ENCODE results near the gene JUN.

Gene JUN

DNA sequence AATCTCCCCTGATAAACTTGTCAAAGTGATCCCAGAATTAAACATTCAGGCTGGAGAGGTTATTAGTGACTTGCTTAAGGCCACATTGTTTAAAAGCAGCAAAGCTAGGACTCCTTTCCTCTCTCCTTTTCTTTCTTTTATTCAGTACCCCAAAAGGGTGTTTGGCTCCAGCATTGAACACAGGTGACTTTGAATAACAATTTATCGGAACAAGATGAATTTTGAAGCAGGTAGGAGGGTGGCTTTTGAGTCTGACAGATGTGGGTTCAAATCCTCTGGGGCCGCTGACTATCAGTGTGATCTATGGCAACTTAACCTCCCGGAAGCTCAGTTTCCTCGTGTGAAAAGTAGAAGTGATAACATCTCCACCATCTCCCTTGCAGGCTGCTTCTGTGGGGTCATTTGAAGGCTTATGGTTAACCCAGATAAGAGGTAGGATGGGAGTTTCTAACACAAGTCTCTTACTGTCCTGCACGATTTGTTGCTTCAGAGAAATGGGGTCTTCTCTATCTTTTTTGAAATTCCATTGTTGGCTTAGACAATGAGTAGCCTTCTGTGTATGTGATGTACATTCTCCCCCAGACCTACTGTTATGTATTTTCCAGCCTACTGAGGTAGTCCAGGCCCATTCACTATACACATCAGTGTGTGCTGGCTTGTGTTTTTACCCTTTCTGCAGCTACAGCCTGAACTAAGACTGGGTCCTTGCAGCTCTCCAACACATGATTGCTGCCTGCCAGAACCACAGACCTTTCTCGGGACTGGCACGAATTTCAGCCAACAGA is 29.0 kb downstream of the JUN start:
- no peak for DNase-seq

DNA sequence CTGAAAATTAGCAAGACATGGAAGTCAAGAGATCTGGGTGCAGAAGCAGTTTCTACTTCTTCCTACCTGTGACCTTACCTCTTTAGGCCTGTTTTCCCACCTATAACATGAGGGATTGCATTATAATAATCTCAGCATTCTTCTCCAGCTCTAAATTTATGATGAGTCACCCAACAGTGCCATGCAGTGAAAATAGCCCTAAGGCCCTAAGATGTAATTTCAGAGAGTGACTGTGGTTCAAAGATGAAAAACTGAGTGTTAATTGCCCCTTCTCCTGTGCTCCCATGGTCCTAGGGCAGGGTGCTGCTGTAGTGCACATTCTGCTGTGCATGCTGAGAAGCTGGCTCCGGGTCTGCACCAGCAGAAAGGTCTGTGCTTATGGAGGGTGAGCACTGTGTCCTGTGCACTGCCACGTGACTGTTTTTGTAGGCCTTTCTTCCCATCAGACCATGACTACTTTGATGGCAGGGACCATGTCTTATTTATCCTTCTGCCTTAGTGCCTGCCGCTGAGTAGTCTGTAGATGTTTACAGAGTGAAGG is 29.7 kb downstream of the JUN start:
- DNase-seq, result peak; percentile 66

DNA sequence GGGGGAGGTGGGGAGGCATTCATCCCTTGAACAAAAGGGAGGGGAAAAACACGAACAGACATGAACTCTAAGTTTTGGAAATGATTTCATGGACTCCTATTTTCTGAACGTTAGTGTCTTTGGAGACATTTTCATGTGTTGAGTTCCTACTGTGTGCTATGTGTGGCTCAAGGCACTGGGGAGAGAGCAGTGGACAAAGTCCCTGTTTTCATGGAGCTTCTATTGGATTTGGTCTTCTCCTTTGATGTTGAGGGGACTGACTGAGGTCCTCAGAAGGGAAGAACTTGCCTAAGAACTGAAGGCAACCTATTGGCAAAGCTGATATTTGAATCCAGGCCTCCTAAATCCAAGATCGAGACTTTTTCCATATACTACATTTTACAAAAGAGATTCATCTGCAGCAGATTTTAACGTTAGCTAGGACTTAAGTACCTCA is 30.4 kb downstream of the JUN start:
- DNase-seq, result no peak

DNA sequence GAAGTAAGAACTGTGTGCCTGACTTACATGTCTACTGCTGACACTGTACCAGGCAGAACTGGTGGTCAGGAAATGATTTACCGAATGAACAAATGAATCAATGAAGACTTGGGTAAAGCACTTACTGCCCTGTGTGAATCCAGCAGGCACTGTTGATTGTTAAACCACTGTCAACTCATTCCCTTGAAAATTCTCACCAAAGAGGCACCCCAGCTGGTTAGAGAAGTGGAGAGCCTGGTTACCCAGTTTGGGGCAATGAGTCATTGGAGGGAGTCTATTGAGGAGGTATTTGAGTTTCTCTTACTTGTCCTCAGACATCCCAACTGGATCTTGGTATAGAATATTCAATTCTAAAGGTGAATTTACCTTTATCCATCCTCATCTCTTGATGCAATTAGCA is 34.2 kb downstream of the JUN start:
- DNase-seq, result no peak

DNA sequence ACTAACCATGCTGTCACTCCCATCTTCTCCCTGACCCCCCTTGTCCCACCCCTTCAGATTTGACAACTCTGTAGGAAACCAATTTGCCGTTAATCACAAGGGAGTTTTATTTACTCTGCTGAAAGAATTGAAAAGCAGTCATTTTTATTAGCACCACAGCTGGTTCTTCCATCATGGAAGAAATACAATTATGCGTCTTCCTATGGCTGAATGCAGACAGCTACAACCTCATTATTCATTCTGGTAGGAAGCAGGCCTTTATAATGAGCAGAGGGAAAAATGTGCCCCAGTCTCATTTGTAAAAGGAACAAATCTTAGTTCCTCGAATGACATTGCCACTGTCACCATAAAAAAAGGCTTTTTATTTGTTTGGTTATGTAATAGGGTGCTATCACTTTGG is 35.2 kb downstream of the JUN start:
- no peak for DNase-seq

DNA sequence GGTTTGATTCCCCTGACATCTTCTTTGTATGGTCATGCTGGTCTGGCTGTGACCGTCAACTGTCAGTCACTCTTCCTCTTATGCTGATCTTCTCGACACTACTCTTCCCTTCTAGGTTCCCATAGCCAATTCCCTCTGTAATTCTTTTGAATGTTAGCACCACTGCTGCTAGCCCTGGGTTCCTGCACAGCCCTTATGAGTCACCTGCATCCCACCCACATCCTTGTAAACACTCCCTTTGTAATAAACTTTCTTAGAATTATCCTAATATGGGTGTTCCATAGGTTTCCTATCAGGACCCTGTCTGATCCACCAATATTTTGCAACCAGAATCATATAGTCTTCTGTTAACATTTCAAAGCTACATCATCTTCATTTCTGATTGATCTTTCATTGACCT is 37.1 kb downstream of the JUN start:
- DNase-seq, result peak; percentile 46

DNA sequence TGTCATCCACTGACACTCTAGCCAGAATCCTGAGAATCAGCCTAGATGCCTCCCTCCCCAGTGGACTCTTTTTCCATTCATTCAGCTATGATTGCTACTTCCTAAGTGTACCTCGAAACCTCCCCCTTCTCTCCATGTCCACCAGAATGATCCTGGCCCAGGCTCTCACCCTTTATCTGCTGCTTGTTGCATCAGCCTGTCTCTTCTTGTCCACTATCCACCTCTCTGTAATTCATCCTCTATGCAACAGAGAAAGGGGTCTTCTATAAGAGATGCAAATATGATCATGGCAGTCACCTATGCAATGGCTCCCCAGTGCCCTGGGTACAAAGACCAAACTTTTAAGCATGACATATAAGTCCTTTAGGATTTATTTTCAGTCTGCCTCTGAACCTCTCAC is 37.7 kb downstream of the JUN start:
- DNase-seq, result no peak

DNA sequence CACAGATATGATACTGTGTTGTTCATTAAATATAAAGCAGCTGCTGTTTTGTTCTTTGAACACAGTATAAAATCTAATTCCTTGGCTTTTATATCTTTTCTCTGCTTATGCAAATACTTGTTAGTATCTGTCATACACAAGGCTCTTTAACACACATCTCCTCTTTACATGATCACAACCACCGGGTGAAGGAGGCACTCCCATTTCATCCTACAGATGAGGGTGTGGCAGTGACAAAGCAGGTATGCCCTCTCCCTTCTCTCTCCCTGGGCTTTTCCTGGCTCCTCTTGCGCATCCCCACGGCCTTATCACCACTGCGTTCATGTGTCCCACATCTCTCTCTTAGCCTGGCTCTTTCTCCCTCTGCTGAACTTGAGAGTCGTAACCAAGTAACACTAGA is 38.2 kb downstream of the JUN start:
- no peak for DNase-seq

DNA sequence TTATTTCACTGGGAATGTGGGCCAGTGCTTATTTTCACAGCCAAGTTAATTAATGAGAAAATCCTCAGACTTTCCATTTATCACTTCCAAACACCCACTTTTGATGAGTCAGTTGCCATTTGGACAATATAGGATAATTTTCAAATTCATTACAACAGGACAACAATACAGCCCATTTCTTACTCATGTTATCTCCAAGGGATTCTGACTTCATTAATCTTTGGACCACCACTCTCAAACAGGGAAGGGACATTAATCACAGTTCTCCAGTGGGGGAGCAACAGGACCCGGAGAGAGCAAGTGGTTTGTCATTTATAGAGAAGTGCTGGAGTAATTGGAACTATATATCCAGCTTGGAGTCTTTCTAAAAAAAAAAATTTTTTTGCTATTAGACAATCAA is 38.7 kb downstream of the JUN start:
- DNase-seq, result no peak

DNA sequence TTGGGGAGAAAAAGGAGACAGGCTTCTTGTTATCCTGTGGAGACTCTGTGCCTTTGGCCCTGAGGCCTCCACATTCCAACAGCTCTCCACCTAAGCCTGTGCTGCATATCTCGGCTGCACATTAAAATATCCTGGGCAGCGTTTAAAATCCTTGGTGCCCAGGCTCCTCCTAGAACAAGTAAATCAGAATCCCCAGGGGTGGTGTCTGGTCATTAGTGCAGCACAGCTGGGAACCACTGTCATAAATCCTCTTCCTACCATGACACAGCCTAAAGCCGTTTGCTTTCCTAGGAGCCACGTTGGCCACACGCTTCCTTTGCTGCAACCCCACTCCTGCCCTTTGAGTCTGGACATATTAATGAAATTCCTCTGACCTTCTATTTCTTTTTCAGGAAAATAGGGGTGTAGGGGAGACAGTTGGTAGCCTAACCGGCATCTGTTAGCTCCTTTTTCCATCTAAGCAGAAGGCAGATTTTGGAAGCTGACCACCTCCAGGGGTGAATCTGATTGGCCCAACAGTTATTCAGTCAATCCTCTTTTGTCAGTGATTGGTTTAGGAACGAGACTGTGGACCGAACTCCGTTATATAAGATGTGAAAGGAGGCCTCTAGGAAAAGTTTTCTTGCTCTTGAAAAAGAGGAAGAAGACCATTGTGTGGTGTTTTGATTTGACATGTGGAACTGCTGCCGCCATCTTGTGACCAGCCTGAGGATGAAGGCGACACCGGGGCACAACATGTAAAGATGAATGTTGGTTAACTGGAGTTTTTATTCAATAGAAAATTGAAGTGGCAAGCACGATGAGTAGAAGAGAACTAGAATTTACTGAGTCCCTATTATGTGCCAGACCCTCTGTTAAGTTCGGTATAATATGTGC is 41.9 kb downstream of the JUN start:
- no peak for DNase-seq

DNA sequence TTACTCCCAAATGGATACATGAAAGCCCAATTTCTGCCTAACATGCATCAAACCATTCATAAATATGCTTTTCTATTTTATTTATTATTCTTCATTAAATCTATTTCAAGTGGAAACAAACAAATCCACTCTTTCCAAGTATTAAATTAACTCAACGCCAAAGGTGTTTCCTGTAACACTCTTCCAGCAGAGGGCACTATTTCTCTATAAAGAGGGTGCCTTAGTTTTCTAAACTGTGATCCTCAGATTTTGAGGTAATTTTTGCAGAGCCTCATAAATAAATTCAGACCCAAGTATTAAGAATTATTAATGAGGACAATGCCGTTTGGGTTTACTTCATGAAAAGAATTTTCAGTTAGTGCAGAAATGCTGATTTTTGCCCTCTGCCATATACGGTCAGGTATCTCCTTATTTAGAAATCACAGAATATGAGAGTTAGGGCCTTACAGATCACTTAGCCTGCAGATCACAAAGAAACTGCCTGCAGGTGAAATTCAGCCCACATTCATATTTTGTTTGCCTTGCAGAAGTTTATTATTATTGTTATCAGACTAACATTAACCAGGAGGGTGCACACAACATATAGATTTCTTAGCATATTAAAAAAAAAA is 43.9 kb downstream of the JUN start:
- DNase-seq, result peak; percentile 63

DNA sequence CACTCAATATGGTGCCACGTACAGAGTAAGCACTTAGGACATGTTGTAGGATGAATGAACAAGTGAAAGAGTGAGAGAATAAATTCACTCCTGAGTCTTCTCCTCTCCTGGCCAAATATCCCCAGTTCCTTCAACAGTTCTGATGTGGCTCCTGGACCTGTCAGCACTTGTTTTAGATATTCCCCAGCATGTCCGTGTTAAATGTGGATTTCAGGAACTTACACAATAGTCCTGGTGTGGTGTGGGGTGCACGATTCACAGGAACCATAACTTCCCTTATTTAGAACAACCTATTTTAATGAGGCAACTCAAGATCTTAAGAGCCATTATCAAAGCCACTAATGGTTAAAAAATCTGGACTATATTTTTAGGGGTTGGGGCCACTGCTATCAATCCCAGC is 45.0 kb downstream of the JUN start:
- no peak for DNase-seq

DNA sequence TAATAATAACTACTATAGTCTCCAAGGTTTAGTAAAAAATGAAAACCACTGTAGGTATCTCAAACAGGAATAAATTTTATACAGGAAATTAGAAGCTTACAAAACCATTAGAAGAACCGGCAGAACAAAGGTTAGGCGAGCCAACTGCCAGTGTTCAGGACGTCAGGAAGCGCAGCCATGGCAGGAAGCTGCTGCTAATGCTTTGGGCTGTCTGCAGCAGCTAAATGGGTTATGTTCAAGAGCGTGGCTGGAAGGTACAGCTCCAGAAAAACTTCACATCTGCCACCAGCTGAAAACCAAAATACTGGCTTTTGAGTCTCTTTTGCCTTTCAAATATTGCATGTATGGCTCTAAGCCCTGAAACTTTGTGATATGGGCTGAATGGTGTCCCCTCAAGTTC is 48.3 kb downstream of the JUN start:
- DNase-seq, result no peak

DNA sequence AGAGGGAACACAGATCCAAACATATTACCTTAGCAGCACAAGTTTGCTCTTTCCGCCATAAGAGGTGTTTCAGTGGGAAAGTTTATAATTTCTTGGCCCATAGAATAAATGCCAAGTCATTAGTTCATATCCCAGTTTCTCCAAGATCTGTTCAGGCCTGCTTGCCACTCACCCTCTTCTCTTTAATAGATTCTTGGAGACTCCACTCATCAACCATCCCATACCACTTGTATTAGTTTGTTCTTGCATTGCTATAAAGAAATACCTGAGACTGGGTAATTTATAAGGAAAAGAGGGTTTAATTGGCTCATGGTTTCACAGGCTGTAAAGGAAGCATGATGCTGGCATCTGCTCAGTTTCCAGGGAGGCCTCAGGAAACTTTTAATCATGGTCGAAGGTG is 49.2 kb downstream of the JUN start:
- no peak for DNase-seq

DNA sequence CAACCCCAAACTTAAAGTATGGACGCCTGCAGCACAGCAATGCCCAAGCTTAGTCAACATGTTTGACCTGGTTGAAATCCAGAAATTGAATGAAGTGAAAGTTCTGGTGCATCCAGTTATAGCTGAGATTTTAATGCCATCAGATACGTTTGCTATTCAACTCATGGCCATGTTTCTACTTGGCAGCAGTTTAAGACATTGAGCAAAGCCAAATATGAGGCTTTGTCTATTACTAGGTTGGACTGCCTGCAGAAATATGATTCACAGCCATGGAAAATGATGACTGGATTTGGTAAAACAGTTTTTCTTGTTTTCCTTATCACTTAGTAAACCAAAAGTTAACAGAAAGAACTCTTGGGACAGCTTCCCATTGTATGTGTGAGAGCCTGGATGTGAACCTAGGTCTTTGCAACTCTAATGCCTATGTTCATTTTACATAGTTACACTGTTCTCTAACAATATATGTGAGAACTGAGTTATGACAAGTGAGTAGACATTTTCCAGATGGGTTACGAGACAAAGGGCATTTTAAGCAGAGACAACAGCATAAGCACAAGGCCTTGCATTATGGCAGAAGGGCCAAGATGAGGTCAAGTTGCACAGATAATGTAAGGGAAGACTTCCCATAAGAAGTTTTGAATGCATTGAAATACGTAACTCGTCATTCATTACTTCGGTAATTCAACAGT is 51.6 kb downstream of the JUN start:
- DNase-seq, result no peak

Measured in EL (cell line).